Measurements from ENCODE around the gene NCK2.

- TF ChIP-seq EZH2phosphoT487 (IDR thresholded peaks at IDR 0.05; ENCODE audit: borderline replicate concordance): no peak
- no peak for TF ChIP-seq CTCF (conservative IDR thresholded peaks at IDR 0.05; ENCODE audit: low read length)
These were observed 39.9 kb downstream of the NCK2 start for GRCh38 chr2:105784589-105784988.

All from Loucy (cell line).